Esophagus squamous epithelium (tissue), 5 donors: Measurements from ENCODE around the gene CEP112. TPM values are rescaled to one million over a fixed set of nuclear protein-coding genes. Genes with fewer than 3 reads are reported as not detected.

Source experiments
- DNase-seq: peaks from one replicate; lab custom pipeline; 2025; lab: John Stamatoyannopoulos, UW
- H3K27ac ChIP-seq, 4 donors: fragments of 200-600 bp; sonication (generic); one replicate each; pipeline ENCODE4 v1.5.1; 2016 to 2019; ENCODE audit warnings: mild to moderate bottlenecking in 1 of 4
- H3K27me3 ChIP-seq, 4 donors: fragments of 200-600 bp; sonication (generic); 1 replicate in 3 of 4; 2 replicates in 1 of 4; pipeline versions ENCODE4 v1.5.1 to v1.6.0; 2017 to 2021; ENCODE audit warnings: antibody characterized with exemption in 1 of 4
- H3K36me3 ChIP-seq, 3 donors: fragments of 200-600 bp; sonication (generic); one replicate each; pipeline ENCODE4 v1.5.1; 2016 to 2019
- H3K4me1 ChIP-seq, 3 donors: fragments of 200-600 bp; sonication (generic); one replicate each; pipeline ENCODE4 v1.5.1; 2017 to 2019
- H3K4me3 ChIP-seq, 4 donors: fragments of 200-600 bp; sonication (generic); 1 replicate in 3 of 4; 2 replicates in 1 of 4; pipeline ENCODE4 v1.5.1; 2016 to 2019; ENCODE audit warnings: mild to moderate bottlenecking in 2 of 4, moderate library complexity in 1 of 4
- H3K9me3 ChIP-seq, 3 donors: fragments of 200-600 bp; sonication (generic); one replicate each; pipeline ENCODE4 v1.5.1; 2016 to 2019
- CTCF ChIP-seq, 6 experiments: fragments of 450-650 bp in 4 of 6; fragments of 200-600 bp in 2 of 6; sonication (generic) in 2 of 6; IDR thresholded peaks; one replicate each; pipeline ENCODE4 v1.5.1; 2016 to 2019; ENCODE audit warnings: antibody characterized with exemption in 6 of 6, mild to moderate bottlenecking in 4 of 6, moderate library complexity in 4 of 6
- POLR2A ChIP-seq, 4 donors: fragments of 450-650 bp; IDR thresholded peaks; one replicate each; pipeline ENCODE4 v1.6.1; 2017; ENCODE audit warnings: antibody characterized with exemption in 4 of 4, mild to moderate bottlenecking in 4 of 4, moderate library complexity in 3 of 4
- WGBS, 2 donors: methylation state at CpG; one replicate each; pipeline ENCODE4 v1.1.5; 2018; 5-methylcytosine and 5-hydroxymethylcytosine counted together
- intact Hi-C: fragments of 100-400 bp; cut with DNase I; formaldehyde crosslinking; loops from one replicate; pipeline ENCODE4 v1.15.0; 2022
- total RNA-seq, 4 donors: library from RNA; depleted of rRNA; stranded (reverse); fragments of >200 nt; gene quantifications; one replicate each; pipeline ENCODE4 v1.1.0, GENCODE V29; 2016
- donor health status: DM: yes; HTN: yes; CAD: no.

CEP112 gene
- total RNA-seq, 4 donors from 2014 or later, result 2.5 to 10.9 (median 6.4) TPM

GRCh38 chr17:65638221-65638975 is 553.5 kb downstream of the CEP112 start:
- WGBS, 2 donors, result 63% methylated on average over 9 of the region's 9 CpGs
- H3K27me3 ChIP-seq, result no peaks in the 10 kb centered on the region
- peaks cover 0 to 24% (median 0%) of the 10 kb centered on the region in 3 donors for H3K4me1 ChIP-seq
- H3K4me3 ChIP-seq, result no peak overlapping the region
- TF ChIP-seq POLR2A (IDR thresholded peaks at IDR 0.05), result no peak
- no peak for TF ChIP-seq CTCF (IDR thresholded peaks at IDR 0.05)
- no peaks in the 10 kb centered on the region for H3K36me3 ChIP-seq
- DNase-seq, result no peak
- intact Hi-C loops, result no loop called here
- H3K27ac ChIP-seq, result no peak overlapping the region
- peaks cover 0 to 4% (median 0%) of the 10 kb centered on the region in 3 donors for H3K9me3 ChIP-seq

GRCh38 chr17:65637786-65638185 is 554.1 kb downstream of the CEP112 start:
- Histone ChIP-seq H3K27ac (no peak overlapping the region), H3K27me3 (no peaks in the 10 kb centered on the region), H3K9me3 (peaks cover 0 to 4% (median 0%) of the 10 kb centered on the region in 3 donors), H3K36me3 (no peaks in the 10 kb centered on the region), H3K4me1 (peaks cover 0 to 27% (median 0%) of the 10 kb centered on the region in 3 donors), H3K4me3 (no peak overlapping the region)
- intact Hi-C loops, result no loop called here
- TF ChIP-seq CTCF (IDR thresholded peaks at IDR 0.05) (no peak), POLR2A (IDR thresholded peaks at IDR 0.05) (no peak)
- DNase-seq, result no peak
- WGBS, 2 donors, result 70 to 79% methylated on average over 3 of the region's 3 CpGs

- no peak overlapping the region for H3K27ac ChIP-seq
- H3K4me3 ChIP-seq, result no peak overlapping the region
- WGBS, 2 donors, result 60 to 61% methylated on average over 3 of the region's 3 CpGs
- no peaks in the 10 kb centered on the region for H3K27me3 ChIP-seq
- H3K9me3 ChIP-seq, result no peaks in the 10 kb centered on the region
- no peak for DNase-seq
- no peaks in the 10 kb centered on the region for H3K36me3 ChIP-seq
- TF ChIP-seq CTCF (IDR thresholded peaks at IDR 0.05), result no peak
- no peak for TF ChIP-seq POLR2A (IDR thresholded peaks at IDR 0.05)
- H3K4me1 ChIP-seq, result peaks cover 0 to 34% (median 0%) of the 10 kb centered on the region in 3 donors
- intact Hi-C loops, result no loop called here
Measured at GRCh38 chr17:65634533-65634932, 557.4 kb downstream of the CEP112 start.

- no peak overlapping the region for H3K4me3 ChIP-seq
- H3K27me3 ChIP-seq, result no peaks in the 10 kb centered on the region
- no peak for DNase-seq
- no peak overlapping the region for H3K27ac ChIP-seq
- no peaks in the 10 kb centered on the region for H3K36me3 ChIP-seq
- no peaks in the 10 kb centered on the region for H3K9me3 ChIP-seq
- intact Hi-C loops, result no loop called here
- H3K4me1 ChIP-seq, result peaks cover 3 to 39% (median 3%) of the 10 kb centered on the region in 3 donors
- TF ChIP-seq CTCF (IDR thresholded peaks at IDR 0.05), result no peak
- TF ChIP-seq POLR2A (IDR thresholded peaks at IDR 0.05), result no peak
Measured at GRCh38 chr17:65633988-65634387, 557.9 kb downstream of the CEP112 start.

DNA sequence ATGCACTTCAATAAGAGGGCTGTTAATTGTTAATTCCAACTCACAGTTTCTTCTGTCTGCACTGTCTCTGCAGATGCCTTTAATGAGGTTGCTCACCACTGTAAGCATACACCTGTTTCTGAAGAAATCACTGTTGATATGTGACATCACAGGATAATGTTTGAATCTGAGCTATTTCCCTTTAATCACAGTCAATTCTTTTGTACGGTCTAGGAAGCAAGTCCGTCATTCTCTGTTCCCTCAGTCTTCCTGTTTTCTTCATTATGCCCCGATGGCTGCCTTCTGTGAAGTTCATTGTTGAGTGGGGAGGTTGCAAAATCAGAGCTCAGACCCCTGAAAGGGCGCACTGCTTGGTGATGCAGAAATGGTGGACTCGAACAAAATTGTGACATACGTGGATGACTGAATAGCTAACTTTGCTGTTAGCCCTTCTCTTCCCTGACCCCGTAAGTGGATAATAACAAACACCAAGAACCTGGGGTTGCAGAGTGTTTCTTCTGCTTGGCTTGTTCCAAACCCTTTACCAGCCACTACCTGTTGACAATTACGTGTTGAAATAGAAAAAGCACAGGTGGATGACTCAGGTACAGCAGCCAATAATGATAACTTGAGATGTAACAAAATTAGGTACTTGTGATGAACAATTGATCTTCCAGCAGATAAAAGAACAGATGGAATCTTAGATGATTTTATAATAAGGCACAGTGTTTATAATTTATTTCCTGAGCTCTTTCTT is 558.6 kb downstream of the CEP112 start:
- DNase-seq, result no peak
- Histone ChIP-seq H3K36me3 (no peaks in the 10 kb centered on the region), H3K4me1 (peaks cover 8 to 41% (median 8%) of the 10 kb centered on the region in 3 donors), H3K27ac (no peak overlapping the region), H3K27me3 (no peaks in the 10 kb centered on the region), H3K9me3 (no peaks in the 10 kb centered on the region), H3K4me3 (no peak overlapping the region)
- WGBS, 2 donors, result 69 to 72% methylated on average over 7 to 8 of the region's 8 CpGs
- no peak for TF ChIP-seq CTCF (IDR thresholded peaks at IDR 0.05)
- intact Hi-C loops, result no loop called here
